GM23338 (cell line): Measurements from ENCODE around the gene PDGFC.

ENCODE experiments used
- EZH2 ChIP-seq: fragments of 200-600 bp; sonication (generic); IDR thresholded peaks from one replicate; pipeline ENCODE4 v1.8.0; 2017; ENCODE audit warnings: antibody characterized with exemption, mild to moderate bottlenecking, low read depth; ENCODE audit not compliant: unreplicated experiment
- EZH2phosphoT487 ChIP-seq: fragments of 200-600 bp; sonication (generic); IDR thresholded peaks from one replicate; pipeline ENCODE4 v1.8.1; 2018; ENCODE audit warnings: antibody characterized with exemption; ENCODE audit not compliant: unreplicated experiment
- NANOG ChIP-seq: IDR thresholded peaks from 2 replicates; pipeline ENCODE4 v1.6.1; 2016; ENCODE audit warnings: antibody characterized with exemption, borderline replicate concordance
- POLR2AphosphoS5 ChIP-seq: IDR thresholded peaks from 2 replicates; pipeline ENCODE4 v1.6.1; 2016; ENCODE audit warnings: antibody characterized with exemption, low read depth
- STAT1 ChIP-seq: IDR thresholded peaks from one replicate; pipeline ENCODE4 v1.6.1; 2016; ENCODE audit warnings: antibody characterized with exemption; ENCODE audit not compliant: unreplicated experiment
- TF ChIP-seq, protein P1 (sequence below), 2 experiments: fragments of 200-600 bp in 1 of 2; sonication (generic) in 1 of 2; conservative IDR thresholded peaks; 2 replicates each; pipeline versions ENCODE4 v1.5.1 to v1.6.1; 2016 to 2017; ENCODE audit warnings: antibody characterized with exemption in 2 of 2, low read depth in 2 of 2, mild to moderate bottlenecking in 2 of 2, moderate library complexity in 1 of 2
- TF ChIP-seq, protein P2 (sequence below): IDR thresholded peaks from one replicate; pipeline ENCODE4 v1.6.1; 2018; ENCODE audit warnings: antibody characterized with exemption; ENCODE audit not compliant: unreplicated experiment

DNA sequence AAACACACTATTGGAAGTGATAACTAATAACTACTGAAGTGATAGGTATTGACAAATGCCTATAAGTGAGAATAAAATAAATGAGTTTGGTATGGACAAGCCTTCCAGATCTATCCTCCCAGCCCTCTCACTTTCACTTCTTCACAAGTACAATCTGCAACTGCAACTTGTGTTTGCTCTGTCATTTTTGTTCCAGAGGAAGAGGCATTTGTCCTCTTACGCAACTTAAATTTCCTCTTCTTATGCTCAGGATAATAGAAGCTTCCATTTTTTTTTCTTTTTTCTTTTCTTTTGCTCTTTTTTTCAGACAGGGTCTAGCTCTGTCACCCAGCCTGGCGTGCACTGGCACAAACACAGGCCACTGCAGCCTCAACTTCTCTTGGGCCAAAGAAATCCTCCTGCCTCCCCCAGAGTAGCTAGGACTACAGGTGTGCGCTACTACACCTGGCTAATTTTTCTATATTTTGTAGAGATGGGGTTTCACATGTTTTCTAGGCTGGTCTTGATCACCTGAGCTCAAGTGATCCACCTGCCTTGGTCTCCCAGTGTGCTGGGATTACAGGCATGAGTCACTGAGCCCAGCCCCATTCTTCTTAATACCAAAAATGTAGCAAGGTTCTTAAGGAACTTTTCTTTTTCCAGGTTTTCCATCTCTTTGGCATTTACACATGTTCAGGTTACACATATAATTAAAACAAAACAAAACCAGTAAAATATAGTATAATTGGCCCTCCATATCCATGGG lies 73.1 kb downstream of the PDGFC start:
- TF ChIP-seq POLR2AphosphoS5 (no peak), EZH2 (no peak), EZH2phosphoT487 (no peak), STAT1 (no peak), NANOG (no peak)
- TF ChIP-seq, protein P1, sequence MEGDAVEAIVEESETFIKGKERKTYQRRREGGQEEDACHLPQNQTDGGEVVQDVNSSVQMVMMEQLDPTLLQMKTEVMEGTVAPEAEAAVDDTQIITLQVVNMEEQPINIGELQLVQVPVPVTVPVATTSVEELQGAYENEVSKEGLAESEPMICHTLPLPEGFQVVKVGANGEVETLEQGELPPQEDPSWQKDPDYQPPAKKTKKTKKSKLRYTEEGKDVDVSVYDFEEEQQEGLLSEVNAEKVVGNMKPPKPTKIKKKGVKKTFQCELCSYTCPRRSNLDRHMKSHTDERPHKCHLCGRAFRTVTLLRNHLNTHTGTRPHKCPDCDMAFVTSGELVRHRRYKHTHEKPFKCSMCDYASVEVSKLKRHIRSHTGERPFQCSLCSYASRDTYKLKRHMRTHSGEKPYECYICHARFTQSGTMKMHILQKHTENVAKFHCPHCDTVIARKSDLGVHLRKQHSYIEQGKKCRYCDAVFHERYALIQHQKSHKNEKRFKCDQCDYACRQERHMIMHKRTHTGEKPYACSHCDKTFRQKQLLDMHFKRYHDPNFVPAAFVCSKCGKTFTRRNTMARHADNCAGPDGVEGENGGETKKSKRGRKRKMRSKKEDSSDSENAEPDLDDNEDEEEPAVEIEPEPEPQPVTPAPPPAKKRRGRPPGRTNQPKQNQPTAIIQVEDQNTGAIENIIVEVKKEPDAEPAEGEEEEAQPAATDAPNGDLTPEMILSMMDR (conservative IDR thresholded peaks at IDR 0.05; ENCODE audit: low read depth in 2 of 2) = no peak
- TF ChIP-seq, protein P2, sequence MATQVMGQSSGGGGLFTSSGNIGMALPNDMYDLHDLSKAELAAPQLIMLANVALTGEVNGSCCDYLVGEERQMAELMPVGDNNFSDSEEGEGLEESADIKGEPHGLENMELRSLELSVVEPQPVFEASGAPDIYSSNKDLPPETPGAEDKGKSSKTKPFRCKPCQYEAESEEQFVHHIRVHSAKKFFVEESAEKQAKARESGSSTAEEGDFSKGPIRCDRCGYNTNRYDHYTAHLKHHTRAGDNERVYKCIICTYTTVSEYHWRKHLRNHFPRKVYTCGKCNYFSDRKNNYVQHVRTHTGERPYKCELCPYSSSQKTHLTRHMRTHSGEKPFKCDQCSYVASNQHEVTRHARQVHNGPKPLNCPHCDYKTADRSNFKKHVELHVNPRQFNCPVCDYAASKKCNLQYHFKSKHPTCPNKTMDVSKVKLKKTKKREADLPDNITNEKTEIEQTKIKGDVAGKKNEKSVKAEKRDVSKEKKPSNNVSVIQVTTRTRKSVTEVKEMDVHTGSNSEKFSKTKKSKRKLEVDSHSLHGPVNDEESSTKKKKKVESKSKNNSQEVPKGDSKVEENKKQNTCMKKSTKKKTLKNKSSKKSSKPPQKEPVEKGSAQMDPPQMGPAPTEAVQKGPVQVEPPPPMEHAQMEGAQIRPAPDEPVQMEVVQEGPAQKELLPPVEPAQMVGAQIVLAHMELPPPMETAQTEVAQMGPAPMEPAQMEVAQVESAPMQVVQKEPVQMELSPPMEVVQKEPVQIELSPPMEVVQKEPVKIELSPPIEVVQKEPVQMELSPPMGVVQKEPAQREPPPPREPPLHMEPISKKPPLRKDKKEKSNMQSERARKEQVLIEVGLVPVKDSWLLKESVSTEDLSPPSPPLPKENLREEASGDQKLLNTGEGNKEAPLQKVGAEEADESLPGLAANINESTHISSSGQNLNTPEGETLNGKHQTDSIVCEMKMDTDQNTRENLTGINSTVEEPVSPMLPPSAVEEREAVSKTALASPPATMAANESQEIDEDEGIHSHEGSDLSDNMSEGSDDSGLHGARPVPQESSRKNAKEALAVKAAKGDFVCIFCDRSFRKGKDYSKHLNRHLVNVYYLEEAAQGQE = no peak
